ENCODE results near the gene SORCS1. TPM values are rescaled to one million over a fixed set of nuclear protein-coding genes. Genes with fewer than 3 reads are reported as not detected.

The SORCS1 gene
- total and polyA plus RNA-seq, 9 donors, result 0.05 to 2.4 (median 1.0) TPM

DNA sequence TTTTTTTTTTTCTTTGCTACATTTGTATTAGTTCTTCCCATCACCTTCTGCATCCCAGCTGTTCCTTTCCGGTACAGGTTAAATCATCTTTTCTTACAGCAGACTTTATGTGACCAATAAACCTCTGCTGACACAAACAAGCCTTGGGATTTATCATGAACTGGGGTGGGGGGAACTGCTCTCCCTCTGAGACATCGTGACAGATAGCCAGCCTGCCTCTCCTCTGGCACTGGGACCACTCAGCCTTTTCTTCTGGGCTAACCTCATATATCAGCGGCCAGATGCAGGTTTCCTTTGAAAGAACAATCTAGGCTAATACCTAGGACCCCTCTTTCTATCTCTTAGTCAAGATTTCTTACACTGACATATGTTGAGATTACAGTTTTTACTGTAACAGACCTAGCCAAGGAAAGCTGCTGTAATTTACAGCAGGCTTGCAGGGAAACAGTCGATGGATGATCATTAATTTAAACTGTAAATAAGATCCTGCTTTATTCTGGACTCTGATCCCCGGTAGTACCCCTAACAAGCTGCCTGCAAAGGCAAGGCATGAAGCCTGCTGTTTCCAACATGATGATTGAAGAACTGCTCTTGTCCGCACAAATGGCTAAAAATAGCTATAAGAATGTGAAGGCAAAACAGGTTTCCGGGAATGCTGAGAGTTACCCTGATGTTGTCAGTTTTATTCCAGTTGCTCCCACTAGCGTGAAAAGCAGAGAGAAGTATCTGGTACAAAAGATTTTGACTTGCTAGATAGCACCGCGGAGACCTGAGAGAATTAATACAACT, 338.7 kb downstream of the SORCS1 start:
- Histone ChIP-seq H3K27me3 (no peaks in the 10 kb centered on the region), H3K4me3 (no peak overlapping the region), H3K36me3 (no peaks in the 10 kb centered on the region), H3K27ac (no peak overlapping the region), H3K9me3 (no peaks in the 10 kb centered on the region), H3K4me1 (ENCODE audit: insufficient read depth) (no peaks in the 10 kb centered on the region)
- 14 to 25% (median 17%) methylated on average over 10 of the region's 10 CpGs for WGBS, 3 donors
- intact Hi-C loops (cut with DNase I), result no loop called here
- TF ChIP-seq, protein P1, sequence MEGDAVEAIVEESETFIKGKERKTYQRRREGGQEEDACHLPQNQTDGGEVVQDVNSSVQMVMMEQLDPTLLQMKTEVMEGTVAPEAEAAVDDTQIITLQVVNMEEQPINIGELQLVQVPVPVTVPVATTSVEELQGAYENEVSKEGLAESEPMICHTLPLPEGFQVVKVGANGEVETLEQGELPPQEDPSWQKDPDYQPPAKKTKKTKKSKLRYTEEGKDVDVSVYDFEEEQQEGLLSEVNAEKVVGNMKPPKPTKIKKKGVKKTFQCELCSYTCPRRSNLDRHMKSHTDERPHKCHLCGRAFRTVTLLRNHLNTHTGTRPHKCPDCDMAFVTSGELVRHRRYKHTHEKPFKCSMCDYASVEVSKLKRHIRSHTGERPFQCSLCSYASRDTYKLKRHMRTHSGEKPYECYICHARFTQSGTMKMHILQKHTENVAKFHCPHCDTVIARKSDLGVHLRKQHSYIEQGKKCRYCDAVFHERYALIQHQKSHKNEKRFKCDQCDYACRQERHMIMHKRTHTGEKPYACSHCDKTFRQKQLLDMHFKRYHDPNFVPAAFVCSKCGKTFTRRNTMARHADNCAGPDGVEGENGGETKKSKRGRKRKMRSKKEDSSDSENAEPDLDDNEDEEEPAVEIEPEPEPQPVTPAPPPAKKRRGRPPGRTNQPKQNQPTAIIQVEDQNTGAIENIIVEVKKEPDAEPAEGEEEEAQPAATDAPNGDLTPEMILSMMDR (IDR thresholded peaks at IDR 0.05), result no peak
- TF ChIP-seq POLR2A (IDR thresholded peaks at IDR 0.05) (no peak), EP300 (IDR thresholded peaks at IDR 0.05) (no peak)
- no peak for DNase-seq

DNA sequence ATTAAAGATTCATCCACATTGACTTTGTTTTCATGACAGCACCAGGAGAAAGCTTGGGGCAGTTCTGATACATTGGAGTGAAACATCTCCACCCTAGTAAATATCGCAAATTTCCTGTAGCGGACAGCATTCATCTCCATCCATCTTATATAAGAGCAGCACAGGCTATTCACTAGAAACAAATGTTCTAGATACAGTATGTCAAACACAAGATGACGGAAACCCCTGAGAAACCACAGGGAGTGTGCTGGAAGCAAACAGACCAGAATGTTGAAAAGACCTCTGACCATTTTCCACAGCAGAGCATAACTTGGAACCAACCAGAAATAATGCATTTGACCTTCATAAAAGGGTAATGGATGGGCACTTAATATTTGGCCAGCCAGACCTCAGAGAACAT, 343.9 kb downstream of the SORCS1 start:
- Histone ChIP-seq H3K36me3 (no peaks in the 10 kb centered on the region), H3K27ac (no peak overlapping the region), H3K4me3 (no peak overlapping the region), H3K27me3 (no peaks in the 10 kb centered on the region), H3K4me1 (ENCODE audit: insufficient read depth) (no peaks in the 10 kb centered on the region), H3K9me3 (no peaks in the 10 kb centered on the region)
- 69 to 73% (median 72%) methylated on average over 3 of the region's 3 CpGs for WGBS, 3 donors
- DNase-seq, result no peak
- TF ChIP-seq EP300 (IDR thresholded peaks at IDR 0.05), result no peak
- TF ChIP-seq POLR2A (IDR thresholded peaks at IDR 0.05), result no peak
- TF ChIP-seq, protein P1 (IDR thresholded peaks at IDR 0.05), result no peak
- intact Hi-C loops (cut with DNase I), result no loop called here

DNA sequence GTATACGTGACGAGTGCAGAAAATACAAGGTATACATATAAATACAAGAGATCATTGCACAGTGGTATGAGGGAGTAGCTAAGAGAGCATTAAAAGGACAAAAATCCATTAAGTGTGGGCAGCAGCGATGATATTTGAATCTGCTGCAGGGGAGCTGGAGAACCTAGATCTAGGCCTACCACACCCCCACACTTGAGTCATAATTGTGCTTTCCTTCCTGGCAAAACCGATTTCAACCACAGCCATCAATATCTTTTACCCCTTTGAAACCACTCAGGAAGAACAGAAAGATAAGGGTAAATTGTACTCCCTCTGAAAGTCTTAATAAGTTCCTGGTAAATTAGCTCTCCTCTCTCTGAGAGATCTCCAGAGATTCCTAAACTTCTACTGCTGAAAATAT, 345.0 kb downstream of the SORCS1 start:
- WGBS, 3 donors, result 58 to 62% (median 60%) methylated on average over 4 of the region's 4 CpGs
- no peaks in the 10 kb centered on the region for H3K9me3 ChIP-seq
- no peak overlapping the region for H3K4me3 ChIP-seq
- intact Hi-C loops (cut with DNase I), result no loop called here
- H3K27ac ChIP-seq, result no peak overlapping the region
- DNase-seq, result no peak
- TF ChIP-seq, protein P1 (IDR thresholded peaks at IDR 0.05), result no peak
- no peak for TF ChIP-seq POLR2A (IDR thresholded peaks at IDR 0.05)
- no peak for TF ChIP-seq EP300 (IDR thresholded peaks at IDR 0.05)
- no peaks in the 10 kb centered on the region for H3K27me3 ChIP-seq
- no peaks in the 10 kb centered on the region for H3K36me3 ChIP-seq
- H3K4me1 ChIP-seq (ENCODE audit: insufficient read depth), result no peaks in the 10 kb centered on the region

DNA sequence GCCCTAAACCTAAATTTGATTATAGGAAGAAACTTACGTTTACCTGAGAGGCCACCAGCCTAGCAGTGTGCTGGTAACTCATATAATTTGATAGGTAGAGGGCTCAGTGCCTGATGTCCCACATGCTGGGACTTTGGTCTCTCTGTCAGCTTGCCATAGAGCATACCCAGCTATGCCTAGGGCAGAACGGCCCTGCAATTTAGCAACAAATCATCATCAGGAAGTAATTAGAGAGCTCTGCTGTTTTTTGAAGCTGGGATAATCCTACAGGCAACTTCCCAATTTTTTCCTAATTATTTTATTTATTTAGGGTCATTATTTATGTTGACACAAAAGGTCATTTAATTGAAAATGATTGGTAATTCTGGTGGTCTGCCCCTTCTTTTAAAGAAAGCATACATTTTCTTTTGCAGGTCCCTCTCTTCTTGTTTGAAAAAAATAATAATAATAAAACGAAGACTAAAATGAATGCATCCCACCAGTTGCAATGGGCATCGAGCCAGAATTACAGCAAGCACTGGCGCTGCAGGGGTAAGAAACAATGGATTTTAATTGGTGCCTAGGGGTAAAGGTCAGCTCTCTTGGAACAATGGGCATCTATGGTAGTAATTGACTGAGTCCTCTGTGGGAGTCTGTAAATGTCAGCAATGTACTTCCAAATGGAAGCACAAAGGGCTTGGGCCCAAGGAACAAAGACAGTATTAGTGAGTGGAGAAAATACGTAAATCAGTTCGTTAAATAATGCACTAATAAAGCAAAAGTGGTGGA, 348.0 kb downstream of the SORCS1 start:
- no peak overlapping the region for H3K27ac ChIP-seq
- H3K4me3 ChIP-seq, result no peak overlapping the region
- no peaks in the 10 kb centered on the region for H3K4me1 ChIP-seq (ENCODE audit: insufficient read depth)
- 77 to 83% (median 81%) methylated on average over 7 of the region's 7 CpGs for WGBS, 3 donors
- no peaks in the 10 kb centered on the region for H3K9me3 ChIP-seq
- TF ChIP-seq, protein P1 (IDR thresholded peaks at IDR 0.05), result no peak
- TF ChIP-seq POLR2A (IDR thresholded peaks at IDR 0.05), result no peak
- TF ChIP-seq EP300 (IDR thresholded peaks at IDR 0.05), result no peak
- no peaks in the 10 kb centered on the region for H3K27me3 ChIP-seq
- no peak for DNase-seq
- H3K36me3 ChIP-seq, result no peaks in the 10 kb centered on the region
- intact Hi-C loops (cut with DNase I), result no loop called here

All from ovary (tissue), 9 donors.